Fibroblast of the aortic adventitia (primary cell): ENCODE measurements around the gene CENPB. TPM values are rescaled to one million over a fixed set of nuclear protein-coding genes. Genes with fewer than 3 reads are reported as not detected.

ENCODE experiments used
- DNase-seq: peaks from one replicate; pipeline ENCODE4 v3.0.0-alpha.2; 2010; ENCODE audit warnings: low read depth
- H3K4me3 ChIP-seq: 2 replicates; pipeline ENCODE4 v1.5.1; 2011; ENCODE audit warnings: low read depth, mild to moderate bottlenecking, control low read depth, low read length, moderate library complexity
- total RNA-seq: library from RNA; depleted of rRNA; stranded (reverse); fragments of >200 nt; gene quantifications from 2 replicates; pipeline ENCODE4 v1.2.3, GENCODE V29; 2012; ENCODE audit warnings: low replicate concordance
- TF ChIP-seq, protein P1 (sequence below): IDR thresholded peaks from 2 replicates; pipeline ENCODE4 v1.5.1; 2011; ENCODE audit warnings: mild to moderate bottlenecking, low read length, control low read depth, inconsistent platforms; ENCODE audit not compliant: insufficient read depth

Gene CENPB
- total RNA-seq, 1 donor = 94.8 TPM

DNA sequence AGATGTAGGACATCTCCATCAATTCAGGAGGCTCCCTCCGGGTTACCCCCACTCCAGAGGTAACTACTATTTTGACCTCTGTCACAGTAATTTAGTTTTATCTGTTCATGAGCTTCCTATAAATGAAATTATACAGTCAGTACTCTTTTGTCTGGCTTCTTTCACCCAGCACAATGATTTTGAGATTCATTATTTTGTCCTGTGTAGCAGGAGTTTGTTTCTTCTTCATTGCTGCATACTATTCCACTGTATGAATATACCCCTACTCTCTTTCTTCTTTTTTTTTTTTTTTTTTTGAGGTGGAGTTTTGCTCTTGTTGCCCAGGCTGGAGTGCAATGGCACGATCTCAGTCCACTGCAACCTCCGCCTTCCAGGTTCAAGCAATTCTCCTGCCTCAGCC lies 22.0 kb upstream of the CENPB start:
- DNase-seq = no peak
- TF ChIP-seq, protein P1, sequence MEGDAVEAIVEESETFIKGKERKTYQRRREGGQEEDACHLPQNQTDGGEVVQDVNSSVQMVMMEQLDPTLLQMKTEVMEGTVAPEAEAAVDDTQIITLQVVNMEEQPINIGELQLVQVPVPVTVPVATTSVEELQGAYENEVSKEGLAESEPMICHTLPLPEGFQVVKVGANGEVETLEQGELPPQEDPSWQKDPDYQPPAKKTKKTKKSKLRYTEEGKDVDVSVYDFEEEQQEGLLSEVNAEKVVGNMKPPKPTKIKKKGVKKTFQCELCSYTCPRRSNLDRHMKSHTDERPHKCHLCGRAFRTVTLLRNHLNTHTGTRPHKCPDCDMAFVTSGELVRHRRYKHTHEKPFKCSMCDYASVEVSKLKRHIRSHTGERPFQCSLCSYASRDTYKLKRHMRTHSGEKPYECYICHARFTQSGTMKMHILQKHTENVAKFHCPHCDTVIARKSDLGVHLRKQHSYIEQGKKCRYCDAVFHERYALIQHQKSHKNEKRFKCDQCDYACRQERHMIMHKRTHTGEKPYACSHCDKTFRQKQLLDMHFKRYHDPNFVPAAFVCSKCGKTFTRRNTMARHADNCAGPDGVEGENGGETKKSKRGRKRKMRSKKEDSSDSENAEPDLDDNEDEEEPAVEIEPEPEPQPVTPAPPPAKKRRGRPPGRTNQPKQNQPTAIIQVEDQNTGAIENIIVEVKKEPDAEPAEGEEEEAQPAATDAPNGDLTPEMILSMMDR = no peak
- H3K4me3 ChIP-seq = peak overlapping the region; percentile 39

DNA sequence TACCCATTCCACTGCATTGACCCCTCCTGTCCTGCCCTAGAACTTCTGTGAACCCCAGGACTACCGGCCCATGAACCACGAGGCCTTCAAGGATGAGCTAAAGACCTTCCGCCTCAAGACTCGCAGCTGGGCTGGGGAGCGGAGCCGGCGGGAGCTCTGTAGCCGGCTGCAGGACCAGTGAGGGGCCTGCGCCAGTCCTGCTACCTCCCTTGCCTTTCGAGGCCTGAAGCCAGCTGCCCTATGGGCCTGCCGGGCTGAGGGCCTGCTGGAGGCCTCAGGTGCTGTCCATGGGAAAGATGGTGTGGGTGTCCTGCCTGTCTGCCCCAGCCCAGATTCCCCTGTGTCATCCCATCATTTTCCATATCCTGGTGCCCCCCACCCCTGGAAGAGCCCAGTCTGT lies 18.2 kb upstream of the CENPB start:
- no peak for DNase-seq
- TF ChIP-seq, protein P1 = no peak
- no peak overlapping the region for H3K4me3 ChIP-seq

DNA sequence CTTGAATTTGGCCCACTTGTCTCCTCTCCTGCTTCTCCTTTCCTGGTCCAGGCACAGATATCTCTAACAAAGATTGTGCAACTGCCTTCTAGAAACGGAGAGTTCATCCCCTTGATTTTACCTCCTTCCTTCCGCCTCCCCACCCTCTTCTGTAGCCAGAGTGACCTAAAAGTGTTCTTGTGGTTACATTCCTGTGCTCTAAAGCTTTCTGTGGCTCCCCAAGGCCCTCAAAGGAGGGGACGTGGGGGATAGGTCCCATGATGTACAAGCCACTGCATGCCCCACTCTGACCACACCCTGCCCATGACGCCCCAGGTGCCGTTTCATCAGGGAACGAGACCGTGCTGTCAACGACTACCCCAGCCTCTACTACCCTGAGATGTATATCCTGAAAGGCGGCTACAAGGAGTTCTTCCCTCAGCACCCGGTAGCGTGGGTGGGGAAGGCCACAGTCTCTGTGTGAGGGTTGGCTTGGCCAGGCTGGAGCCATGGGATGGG lies 17.8 kb upstream of the CENPB start:
- H3K4me3 ChIP-seq = no peak overlapping the region
- DNase-seq = no peak
- TF ChIP-seq, protein P1 = no peak

DNA sequence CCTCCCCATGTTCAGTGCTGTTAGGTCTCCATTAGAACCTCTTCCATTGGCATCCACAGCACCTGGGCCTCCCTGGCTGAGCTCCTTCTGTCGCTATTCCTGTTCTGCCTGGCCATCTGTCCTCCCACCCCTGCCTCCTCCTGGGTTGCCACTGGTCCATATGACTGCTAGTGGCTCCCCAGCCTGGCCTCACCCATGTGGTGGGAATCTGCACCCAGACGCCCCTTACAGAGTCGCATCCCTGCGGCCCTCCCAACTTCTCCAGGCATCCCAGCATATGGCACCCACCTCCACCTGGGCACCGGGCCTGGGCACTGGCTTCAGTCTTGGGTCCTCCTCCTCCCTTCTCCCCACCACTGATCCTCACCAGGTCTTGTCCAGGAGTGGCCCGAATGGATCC lies 17.3 kb upstream of the CENPB start:
- TF ChIP-seq, protein P1 = no peak
- H3K4me3 ChIP-seq = no peak overlapping the region
- no peak for DNase-seq

DNA sequence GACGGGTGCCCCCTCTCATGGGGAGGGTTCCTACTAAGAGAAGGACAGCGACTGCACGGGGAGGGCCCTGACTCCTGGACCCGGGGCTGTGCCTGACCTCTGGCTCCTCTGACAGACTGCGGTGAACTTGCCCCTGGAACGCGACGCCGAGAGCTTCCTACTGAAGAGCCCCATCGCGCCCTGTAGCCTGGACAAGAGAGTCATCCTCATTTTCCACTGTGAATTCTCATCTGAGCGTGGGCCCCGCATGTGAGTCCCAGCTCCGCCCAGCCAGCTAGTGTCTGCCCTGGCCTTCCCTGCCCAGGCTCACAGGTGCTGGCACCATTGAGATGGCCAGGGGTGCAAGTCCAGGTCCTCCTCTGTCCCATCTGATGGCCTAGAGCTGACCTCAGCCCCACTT lies 16.7 kb upstream of the CENPB start:
- no peak overlapping the region for H3K4me3 ChIP-seq
- TF ChIP-seq, protein P1 = no peak
- no peak for DNase-seq

DNA sequence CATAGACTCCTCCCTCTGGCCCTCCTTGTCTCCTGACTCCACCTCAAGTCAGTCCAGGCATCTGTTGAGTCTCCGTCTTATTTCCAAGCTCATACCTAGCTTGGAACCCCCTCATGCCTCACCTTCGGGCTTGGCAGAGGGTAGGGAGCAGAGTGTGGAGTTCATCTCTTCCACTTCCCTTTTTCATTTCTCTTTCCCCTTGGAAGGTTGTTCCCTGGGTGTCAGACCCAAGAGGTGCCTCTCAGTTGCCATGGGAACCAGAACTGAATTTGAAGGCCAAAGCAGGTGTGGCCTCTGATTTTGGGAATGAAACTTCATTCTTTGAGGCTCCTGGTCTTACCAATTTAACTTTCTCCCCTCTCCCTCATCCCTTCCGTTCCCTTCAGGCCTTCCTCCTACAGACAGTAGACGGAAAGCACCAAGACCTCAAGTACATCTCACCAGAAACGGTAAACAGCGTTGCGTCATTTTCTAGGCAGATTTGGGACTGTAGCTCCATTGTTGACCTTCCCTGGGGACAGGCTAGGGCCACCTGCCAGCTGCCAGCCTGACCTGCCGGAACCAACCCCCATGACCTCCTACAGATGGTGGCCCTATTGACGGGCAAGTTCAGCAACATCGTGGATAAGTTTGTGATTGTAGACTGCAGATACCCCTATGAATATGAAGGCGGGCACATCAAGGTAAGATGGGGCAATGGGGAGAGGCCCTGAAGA lies 16.1 kb upstream of the CENPB start:
- H3K4me3 ChIP-seq = no peak overlapping the region
- no peak for DNase-seq
- TF ChIP-seq, protein P1 = no peak

DNA sequence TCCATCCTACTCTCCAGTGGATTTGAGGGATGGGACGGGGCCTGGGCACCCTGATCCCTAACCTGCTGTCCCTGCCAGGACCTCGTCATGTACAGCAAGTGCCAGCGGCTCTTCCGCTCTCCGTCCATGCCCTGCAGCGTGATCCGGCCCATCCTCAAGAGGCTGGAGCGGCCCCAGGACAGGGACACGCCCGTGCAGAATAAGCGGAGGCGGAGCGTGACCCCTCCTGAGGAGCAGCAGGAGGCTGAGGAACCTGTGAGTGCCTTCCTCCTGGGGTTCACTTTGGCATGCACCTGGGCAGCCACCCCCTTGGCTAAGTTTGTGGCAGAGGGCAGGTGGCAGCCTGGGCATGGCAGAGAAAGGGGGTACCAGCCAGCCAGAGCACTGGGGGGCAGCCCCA lies 15.3 kb upstream of the CENPB start:
- H3K4me3 ChIP-seq = no peak overlapping the region
- no peak for DNase-seq
- TF ChIP-seq, protein P1 = no peak
